ENCODE results near the gene RAB29. TPM values are rescaled to one million over a fixed set of nuclear protein-coding genes. Genes with fewer than 3 reads are reported as not detected.
A peak's percentile ranks its signal among the peaks of the same experiment; 100 is the strongest.

Gene RAB29
- total RNA-seq, 4 donors from 2014 or later: 11.1 to 78.4 (median 14.9) TPM

GRCh38 chr1:205754857-205755256 lies 20.4 kb downstream of the RAB29 start:
- WGBS, 2 donors: 69 to 89% methylated on average over 5 of the region's 5 CpGs
- Histone ChIP-seq H3K27me3 (no peaks in the 10 kb centered on the region), H3K4me3 (no peak overlapping the region), H3K27ac (no peak overlapping the region), H3K9me3 (no peaks in the 10 kb centered on the region), H3K4me1 (peaks cover 0 to 4% (median 0%) of the 10 kb centered on the region in 4 donors), H3K36me3 (no peaks in the 10 kb centered on the region)
- no peak for DNase-seq (ENCODE audit: low spot score in 2 of 2)
- no peak for TF ChIP-seq POLR2A (IDR thresholded peaks at IDR 0.05)
- no peak for TF ChIP-seq EP300 (IDR thresholded peaks at IDR 0.05)
- no peak for TF ChIP-seq CTCF (IDR thresholded peaks at IDR 0.05)

GRCh38 chr1:205751036-205751651 lies 24.1 kb downstream of the RAB29 start:
- WGBS, 2 donors: 79 to 86% methylated on average over 13 of the region's 13 CpGs
- Histone ChIP-seq H3K27me3 (no peaks in the 10 kb centered on the region), H3K9me3 (no peaks in the 10 kb centered on the region), H3K4me1 (peaks cover 0 to 28% (median 17%) of the 10 kb centered on the region in 4 donors), H3K27ac (no peak overlapping the region), H3K36me3 (no peaks in the 10 kb centered on the region), H3K4me3 (no peak overlapping the region)
- no peak for DNase-seq (ENCODE audit: low spot score in 2 of 2)
- TF ChIP-seq EP300 (IDR thresholded peaks at IDR 0.05): no peak
- no peak for TF ChIP-seq POLR2A (IDR thresholded peaks at IDR 0.05)
- no peak for TF ChIP-seq CTCF (IDR thresholded peaks at IDR 0.05)

- no peaks in the 10 kb centered on the region for H3K9me3 ChIP-seq
- peak within 1 kb of the TSS; percentile 99 to 100 (median 100) for H3K27ac ChIP-seq
- peak in 1 of 2 donors; percentile 89 for TF ChIP-seq EP300 (IDR thresholded peaks at IDR 0.05)
- peak; percentile 26 to 56 for TF ChIP-seq POLR2A (IDR thresholded peaks at IDR 0.05)
- TF ChIP-seq CTCF (IDR thresholded peaks at IDR 0.05): peak in 3 of 5 experiments; percentile 17 to 29 (median 26)
Observed at GRCh38 chr1:205750138-205751035, 24.9 kb downstream of the RAB29 start, which contains the start of gene NUCKS1. TSS of gene NUCKS1 (minus strand) at chr1:205750182. CDS start at chr1:205749973, 209 bp downstream.

GRCh38 chr1:205749234-205750137 lies 25.8 kb downstream of the RAB29 start:
- H3K27me3 ChIP-seq: no peaks in the 10 kb centered on the region
- DNase-seq (ENCODE audit: low spot score in 2 of 2): peak; percentile 81 to 84
- H3K4me1 ChIP-seq: peaks cover 0 to 43% (median 20%) of the 10 kb centered on the region in 4 donors
- TF ChIP-seq CTCF (IDR thresholded peaks at IDR 0.05): peak in 2 of 5 experiments; percentile 16 to 36
- TF ChIP-seq EP300 (IDR thresholded peaks at IDR 0.05): peak; percentile 59 to 78
- peak; percentile 91 for TF ChIP-seq POLR2A (IDR thresholded peaks at IDR 0.05)
- H3K4me3 ChIP-seq: peak overlapping the region; percentile 87 to 99 (median 88)
- peak overlapping the region; percentile 99 to 100 (median 100) for H3K27ac ChIP-seq
- WGBS, 2 donors: 0 to 2% methylated on average over 14 to 34 of the region's 81 CpGs
- no peaks in the 10 kb centered on the region for H3K9me3 ChIP-seq
- no peaks in the 10 kb centered on the region for H3K36me3 ChIP-seq

More at GRCh38 chr1:205750138-205751035, 24.9 kb downstream of the RAB29 start, which contains the start of gene NUCKS1:
- peak within 1 kb of the TSS; percentile 87 to 99 (median 88) for H3K4me3 ChIP-seq
- peak; percentile 98 to 99 for DNase-seq (ENCODE audit: low spot score in 2 of 2)
- H3K27me3 ChIP-seq: no peaks in the 10 kb centered on the region
- no peaks in the 10 kb centered on the region for H3K36me3 ChIP-seq
- WGBS, 2 donors: 0% methylated on average over 25 to 27 of the region's 27 CpGs
- peaks cover 0 to 36% (median 20%) of the 10 kb centered on the region in 4 donors for H3K4me1 ChIP-seq
